H9 (cell line): ENCODE data around the gene TLX2. TPM values are rescaled to one million over a fixed set of nuclear protein-coding genes. Genes with fewer than 3 reads are reported as not detected.

Experiments used
- DNase-seq: peaks from one replicate; pipeline ENCODE4 v3.0.0-alpha.2; 2017
- H2AFZ ChIP-seq: one replicate; pipeline ENCODE4 v1.6.1; 2013; ENCODE audit warnings: mild to moderate bottlenecking, low read length, control low read depth, moderate library complexity
- H2AK5ac ChIP-seq: 2 replicates; pipeline ENCODE4 v1.6.1; 2013; ENCODE audit warnings: low read length, control low read depth, mixed read lengths; ENCODE audit not compliant: insufficient read length
- H2BK120ac ChIP-seq: one replicate; pipeline ENCODE4 v1.6.1; 2013; ENCODE audit warnings: low read depth, mild to moderate bottlenecking, low read length, control low read depth, inconsistent platforms; ENCODE audit not compliant: poor library complexity, severe bottlenecking
- H2BK12ac ChIP-seq: 2 replicates; pipeline ENCODE4 v1.6.1; 2013; ENCODE audit warnings: low read length, control low read depth, mixed read lengths, low read depth; ENCODE audit not compliant: insufficient read length
- H2BK15ac ChIP-seq: 2 replicates; pipeline ENCODE4 v1.6.1; 2013; ENCODE audit warnings: low read depth, low read length, control low read depth
- H2BK20ac ChIP-seq: one replicate; pipeline ENCODE4 v1.6.1; 2013; ENCODE audit warnings: low read depth, mild to moderate bottlenecking, low read length, control low read depth, inconsistent platforms; ENCODE audit not compliant: poor library complexity, severe bottlenecking
- H2BK5ac ChIP-seq: 2 replicates; pipeline ENCODE4 v1.6.1; 2013; ENCODE audit warnings: low read length, control low read depth, mixed read lengths; ENCODE audit not compliant: insufficient read length
- H3K14ac ChIP-seq: 2 replicates; pipeline ENCODE4 v1.6.1; 2013; ENCODE audit warnings: low read length, control low read depth; ENCODE audit not compliant: insufficient read depth
- H3K18ac ChIP-seq: 2 replicates; pipeline ENCODE4 v1.6.1; 2013; ENCODE audit warnings: low read depth, mild to moderate bottlenecking, mixed read lengths, low read length, control low read depth; ENCODE audit not compliant: insufficient read length
- H3K23ac ChIP-seq: 2 replicates; pipeline ENCODE4 v1.6.1; 2013; ENCODE audit warnings: low read length, control low read depth, mixed read lengths, low read depth; ENCODE audit not compliant: insufficient read length
- H3K23me2 ChIP-seq: 2 replicates; pipeline ENCODE4 v1.6.1; 2013; ENCODE audit warnings: low read depth, mild to moderate bottlenecking, mixed read lengths, low read length, control low read depth; ENCODE audit not compliant: insufficient read length, poor library complexity, severe bottlenecking
- H3K27ac ChIP-seq: 2 replicates; pipeline ENCODE4 v1.5.1; 2013; ENCODE audit warnings: low read length, control low read depth, mixed read lengths, low read depth; ENCODE audit not compliant: insufficient read length
- H3K27me3 ChIP-seq: 2 replicates; pipeline ENCODE4 v1.6.1; 2013; ENCODE audit warnings: low read length, control low read depth, inconsistent platforms; ENCODE audit not compliant: insufficient read depth
- H3K4ac ChIP-seq: 2 replicates; pipeline ENCODE4 v1.6.1; 2013; ENCODE audit warnings: low read depth, mild to moderate bottlenecking, control low read depth, inconsistent platforms, low read length, moderate library complexity
- H3K4me1 ChIP-seq: 2 replicates; pipeline ENCODE4 v1.6.1; 2013; ENCODE audit warnings: low read length, control low read depth, inconsistent platforms; ENCODE audit not compliant: insufficient read depth
- H3K4me2 ChIP-seq: 2 replicates; pipeline ENCODE4 v1.6.1; 2013; ENCODE audit warnings: low read length, control low read depth, mixed read lengths; ENCODE audit not compliant: insufficient read length, insufficient read depth
- H3K56ac ChIP-seq: 2 replicates; pipeline ENCODE4 v1.6.1; 2013; ENCODE audit warnings: low read depth, mild to moderate bottlenecking, mixed read lengths, low read length, control low read depth; ENCODE audit not compliant: insufficient read length
- H3K79me1 ChIP-seq: 2 replicates; pipeline ENCODE4 v1.6.1; 2013; ENCODE audit warnings: low read depth, mild to moderate bottlenecking, moderate library complexity, low read length, control low read depth, inconsistent platforms; ENCODE audit not compliant: insufficient read depth, poor library complexity, severe bottlenecking
- H3K79me2 ChIP-seq: 2 replicates; pipeline ENCODE4 v1.6.1; 2013; ENCODE audit warnings: low read length, control low read depth, inconsistent platforms; ENCODE audit not compliant: insufficient read depth
- H3K9ac ChIP-seq: 2 replicates; pipeline ENCODE4 v1.6.1; 2013; ENCODE audit warnings: low read length, control low read depth, mixed read lengths; ENCODE audit not compliant: insufficient read length; ENCODE audit errors: extremely low read depth
- H3K9me3 ChIP-seq: one replicate; pipeline ENCODE4 v1.6.1; 2013; ENCODE audit warnings: low read depth, low read length, inconsistent platforms; ENCODE audit not compliant: control insufficient read depth
- H3T11ph ChIP-seq: one replicate; pipeline ENCODE4 v1.6.1; 2013; ENCODE audit warnings: mild to moderate bottlenecking, low read length, control low read depth, inconsistent platforms
- H4K20me1 ChIP-seq: one replicate; pipeline ENCODE4 v1.6.1; 2013; ENCODE audit not compliant: control insufficient read depth, insufficient read length, insufficient read depth
- H4K5ac ChIP-seq: 2 replicates; pipeline ENCODE4 v1.6.1; 2013; ENCODE audit warnings: low read depth, mild to moderate bottlenecking, mixed read lengths, low read length, control low read depth; ENCODE audit not compliant: insufficient read length
- H4K8ac ChIP-seq: replicated peaks from 2 replicates; pipeline ENCODE4 v1.6.1; 2013; ENCODE audit warnings: low read length, control low read depth, mixed read lengths, low read depth; ENCODE audit not compliant: insufficient read length
- H4K91ac ChIP-seq: 2 replicates; pipeline ENCODE4 v1.6.1; 2013; ENCODE audit warnings: low read depth, mild to moderate bottlenecking, moderate library complexity, mixed read lengths, low read length, control low read depth; ENCODE audit not compliant: insufficient read length
- H3K27ac Mint-ChIP-seq, 3 experiments: 2 replicates in 2 of 3; 3 replicates in 1 of 3; pipeline ENCODE4 v1.8.0; 2020 to 2021; ENCODE audit warnings: mixed read lengths in 3 of 3, mild to moderate bottlenecking in 1 of 3, moderate library complexity in 1 of 3
- H3K27me3 Mint-ChIP-seq: 2 replicates; pipeline ENCODE4 v1.8.0; 2021; ENCODE audit warnings: low read depth, mild to moderate bottlenecking, moderate library complexity, mixed read lengths
- H3K36me3 Mint-ChIP-seq, 3 experiments: 2 replicates in 2 of 3; 3 replicates in 1 of 3; pipeline ENCODE4 v1.8.0; 2020 to 2021; ENCODE audit warnings: low read depth in 3 of 3, mixed read lengths in 3 of 3; ENCODE audit not compliant: insufficient read depth in 1 of 3
- H3K4me1 Mint-ChIP-seq, 2 experiments: 2 replicates each; pipeline ENCODE4 v1.8.0; 2020; ENCODE audit warnings: mixed read lengths in 2 of 2
- H3K4me3 Mint-ChIP-seq, 2 experiments: 2 replicates in 1 of 2; 3 replicates in 1 of 2; pipeline ENCODE4 v1.8.0; 2020 to 2021; ENCODE audit warnings: mild to moderate bottlenecking in 2 of 2, mixed read lengths in 2 of 2, moderate library complexity in 1 of 2
- H3K9me3 Mint-ChIP-seq, 2 experiments: 2 replicates in 1 of 2; 3 replicates in 1 of 2; pipeline ENCODE4 v1.8.0; 2020; ENCODE audit warnings: mild to moderate bottlenecking in 2 of 2, mixed read lengths in 2 of 2, moderate library complexity in 1 of 2
- CTCF ChIP-seq: fragments of 200-600 bp; sonication (generic); conservative IDR thresholded peaks from 3 replicates; pipeline ENCODE4 v1.8.0; 2021; ENCODE audit warnings: antibody characterized with exemption, mild to moderate bottlenecking
- WGBS: extraction: QIAGEN DNeasy Blood & Tissue Kit; methylation state at CpG from one replicate; pipeline ENCODE4 v1.1.7; 2013; ENCODE audit warnings: missing lambda C conversion rate, low lambda C conversion rate, mixed read lengths; ENCODE audit not compliant: insufficient read length; ENCODE audit errors: extremely low coverage; 5-methylcytosine and 5-hydroxymethylcytosine counted together
- total RNA-seq: library from RNA; stranded (reverse); gene quantifications from 2 replicates; pipeline ENCODE4 v1.2.1, GENCODE V29; 2021

Gene TLX2
- total RNA-seq, 1 experiment from 2014 or later, result 0.20 TPM

- peaks cover 60% of the 10 kb centered on the region for H3K27me3 Mint-ChIP-seq
- no peaks in the 10 kb centered on the region for H3K9me3 Mint-ChIP-seq
- H3K27me3 ChIP-seq, result peaks cover 26% of the 10 kb centered on the region; the same call in 1 of the 2 replicates
Observed at GRCh38 chr2:74522516-74522915, 8.3 kb downstream of the TLX2 start.

More at GRCh38 chr2:74522516-74522915, 8.3 kb downstream of the TLX2 start:
- H3K56ac ChIP-seq, result no peak overlapping the region
- H3T11ph ChIP-seq, result no peak overlapping the region
- no peak overlapping the region for H3K14ac ChIP-seq
- H2BK15ac ChIP-seq, result no peak overlapping the region
- H3K79me2 ChIP-seq, result no peaks in the 10 kb centered on the region
- H4K91ac ChIP-seq, result no peak overlapping the region
- no peaks in the 10 kb centered on the region for H4K20me1 ChIP-seq
- no peak overlapping the region for H2AFZ ChIP-seq
- H3K79me1 ChIP-seq, result no peaks in the 10 kb centered on the region
- no peak for DNase-seq
- H3K27ac Mint-ChIP-seq, result no peak overlapping the region
- H3K36me3 Mint-ChIP-seq, result peaks cover 15 to 19% (median 17%) of the 10 kb centered on the region in 3 experiments
- H3K23me2 ChIP-seq, result no peaks in the 10 kb centered on the region
- no peak overlapping the region for H2AK5ac ChIP-seq
- H3K4me1 Mint-ChIP-seq, result peaks cover 0 to 9% of the 10 kb centered on the region in 2 experiments; a peak in 1 of 4 replicates
- no peak overlapping the region for H2BK20ac ChIP-seq
- H4K5ac ChIP-seq, result no peak overlapping the region
- H3K4ac ChIP-seq, result no peak overlapping the region
- no peaks in the 10 kb centered on the region for H3K9me3 ChIP-seq
- H3K27ac ChIP-seq, result no peak overlapping the region
- no CpG with 5 or more reads among the region's 3 CpGs for WGBS
- no peak overlapping the region for H3K18ac ChIP-seq
- H3K23ac ChIP-seq, result no peak overlapping the region
- no peak overlapping the region for H3K9ac ChIP-seq
- no peak overlapping the region for H4K8ac ChIP-seq
- no peak overlapping the region for H2BK12ac ChIP-seq
- TF ChIP-seq CTCF, result no peak
- no peak overlapping the region for H2BK5ac ChIP-seq
- no peaks in the 10 kb centered on the region for H3K4me1 ChIP-seq
- no peak overlapping the region for H2BK120ac ChIP-seq
- no peak overlapping the region for H3K4me3 Mint-ChIP-seq
- no peak overlapping the region for H3K4me2 ChIP-seq
